HepG2 (cell line): ENCODE results near the gene CKAP2. TPM values are rescaled to one million over a fixed set of nuclear protein-coding genes. Genes with fewer than 3 reads are reported as not detected.

Experiments
- BORCS8-MEF2B ChIP-seq: sonication (generic); formaldehyde crosslinking; IDR thresholded peaks from 2 replicates; pipeline ENCODE4 v1.8.0; 2022; ENCODE audit warnings: mild to moderate bottlenecking, missing genetic modification reagents
- CBX1 ChIP-seq: IDR thresholded peaks from one replicate; pipeline ENCODE4 v1.6.1; 2016; ENCODE audit warnings: antibody characterized with exemption, low read depth
- CSRNP2 ChIP-seq: sonication (generic); formaldehyde crosslinking; conservative IDR thresholded peaks from 2 replicates; pipeline ENCODE4 v1.8.0; 2022; ENCODE audit warnings: low read depth, missing genetic modification reagents
- FOXO4 ChIP-seq: sonication (generic); formaldehyde crosslinking; conservative IDR thresholded peaks from 2 replicates; pipeline ENCODE4 v1.8.1; 2023; ENCODE audit warnings: missing genetic modification reagents
- NFYC ChIP-seq: IDR thresholded peaks from 2 replicates; pipeline ENCODE4 v1.6.1; 2016; ENCODE audit warnings: missing genetic modification reagents, missing compliant biosample characterization
- PHB2 ChIP-seq: fragments of 450-650 bp; IDR thresholded peaks from 2 replicates; pipeline ENCODE4 v1.6.1; 2018; ENCODE audit not compliant: partially characterized antibody
- RNF219 ChIP-seq: sonication (generic); formaldehyde crosslinking; IDR thresholded peaks from 2 replicates; pipeline ENCODE4 v1.5.0; 2020; ENCODE audit warnings: mild to moderate bottlenecking, missing genetic modification reagents
- SALL1 ChIP-seq: sonication (generic); formaldehyde crosslinking; IDR thresholded peaks from 2 replicates; pipeline ENCODE4 v1.8.0; 2022; ENCODE audit warnings: mild to moderate bottlenecking, missing genetic modification reagents
- SAP130 ChIP-seq: IDR thresholded peaks from 2 replicates; pipeline ENCODE4 v1.6.1; 2016; ENCODE audit warnings: low read depth
- SIN3A ChIP-seq: IDR thresholded peaks from 2 replicates; pipeline ENCODE4 v1.6.1; 2011; ENCODE audit warnings: low read depth, mild to moderate bottlenecking, control low read depth, low read length, borderline replicate concordance
- THAP11 ChIP-seq: IDR thresholded peaks from 2 replicates; pipeline ENCODE4 v1.6.1; 2016; ENCODE audit warnings: missing biosample characterization, missing genetic modification reagents
- ZBTB8A ChIP-seq: sonication (generic); formaldehyde crosslinking; IDR thresholded peaks from 2 replicates; pipeline ENCODE4 v1.4.0; 2020; ENCODE audit warnings: mild to moderate bottlenecking, low read depth, missing genetic modification reagents, borderline replicate concordance
- ZNF263 ChIP-seq: sonication (generic); formaldehyde crosslinking; IDR thresholded peaks from 2 replicates; pipeline ENCODE4 v1.4.0; 2020; ENCODE audit warnings: missing genetic modification reagents
- ZNF503 ChIP-seq: sonication (generic); formaldehyde crosslinking; IDR thresholded peaks from 2 replicates; pipeline ENCODE4 v1.4.0; 2020; ENCODE audit warnings: missing genetic modification reagents
- ZNF776 ChIP-seq: sonication (generic); formaldehyde crosslinking; IDR thresholded peaks from 2 replicates; pipeline ENCODE4 v1.4.0; 2020; ENCODE audit warnings: mild to moderate bottlenecking, missing genetic modification reagents
- ZNF83 ChIP-seq: sonication (generic); formaldehyde crosslinking; IDR thresholded peaks from 2 replicates; pipeline ENCODE4 v1.4.0; 2020; ENCODE audit warnings: missing genetic modification reagents, mild to moderate bottlenecking, borderline replicate concordance
- ZSCAN21 ChIP-seq: sonication (generic); formaldehyde crosslinking; IDR thresholded peaks from 2 replicates; pipeline ENCODE4 v1.8.0; 2022; ENCODE audit warnings: mild to moderate bottlenecking, missing genetic modification reagents, moderate library complexity, borderline replicate concordance
- polyA plus RNA-seq, 8 experiments: library from polyadenylated mRNA; depleted of rRNA in 3 of 8; stranded (reverse) in 7 of 8; unstranded in 1 of 8; fragments of >200 nt; fragmentation: Illumina TruSeq in 4 of 8; extraction: Trizol in 4 of 8; gene quantifications; 2 replicates each; pipeline versions ENCODE4 v1.2.1 to v1.2.3, GENCODE V29; 2011 to 2016; ENCODE audit warnings: low read depth in 4 of 8, missing spikeins in 1 of 8, mixed read lengths in 1 of 8; ENCODE audit not compliant: insufficient read depth in 1 of 8
- total RNA-seq, 5 experiments: library from RNA; depleted of rRNA; stranded (reverse); fragments of >200 nt; fragmentation: Illumina TruSeq; extraction: Trizol; gene quantifications; 2 replicates each; pipeline ENCODE4 v1.2.3, GENCODE V29; 2016; ENCODE audit warnings: low read depth in 1 of 5

CKAP2 gene
- total and polyA plus RNA-seq, 2 of the 13 experiments (the other 11 are each of a cell fraction or from before 2014, with no cell fraction given): 6.7 to 40.3 TPM

GRCh38 chr13:52455677-52456041 lies 381 bp downstream of the CKAP2 start (continued):
- no peak for TF ChIP-seq FOXO4 (CRISPR knock-in tag)
- TF ChIP-seq ZNF776 (CRISPR knock-in tag): no peak
- TF ChIP-seq SAP130 (CRISPR knock-in tag): peak; percentile 6
- no peak for TF ChIP-seq PHB2
- TF ChIP-seq SALL1 (CRISPR knock-in tag): no peak; the same call in none of the 2 replicates
- 0 out of 2 replicates have a peak, but pooled peaks have one; percentile 19 for TF ChIP-seq THAP11
- TF ChIP-seq ZSCAN21 (CRISPR knock-in tag): no peak; the same call in 1 of the 2 replicates
- TF ChIP-seq CSRNP2 (CRISPR knock-in tag): no peak
- TF ChIP-seq SIN3A: no peak
- no peak for TF ChIP-seq NFYC
- no peak for TF ChIP-seq RNF219
- TF ChIP-seq ZNF503 (CRISPR knock-in tag): no peak
- no peak for TF ChIP-seq CBX1
- no peak for TF ChIP-seq ZNF83 (CRISPR knock-in tag)
- TF ChIP-seq ZBTB8A: no peak
- no peak; the same call in 1 of the 2 replicates for TF ChIP-seq BORCS8-MEF2B (CRISPR knock-in tag)
- TF ChIP-seq ZNF263 (CRISPR knock-in tag): no peak
